HL-60 (cell line): ENCODE results near the gene KIAA0825.

ENCODE experiments used
- CTCF ChIP-seq: IDR thresholded peaks from one replicate; pipeline ENCODE4 v1.5.1; 2011; ENCODE audit warnings: low read length, control low read depth, inconsistent platforms; ENCODE audit not compliant: insufficient read depth
- GABPA ChIP-seq: IDR thresholded peaks from 2 replicates; pipeline ENCODE4 v1.6.1; 2012; ENCODE audit warnings: low read depth
- POLR2AphosphoS5 ChIP-seq: IDR thresholded peaks from 2 replicates; pipeline ENCODE4 v1.6.1; 2012; ENCODE audit warnings: low read depth
- REST ChIP-seq: IDR thresholded peaks from 2 replicates; pipeline ENCODE4 v1.6.1; 2012; ENCODE audit warnings: low read depth; ENCODE audit not compliant: insufficient replicate concordance

- no peak for TF ChIP-seq CTCF
- TF ChIP-seq REST, result no peak
- TF ChIP-seq POLR2AphosphoS5, result no peak
- no peak for TF ChIP-seq GABPA
These were observed 309.3 kb downstream of the KIAA0825 start for GRCh38 chr5:94309141-94309540.
